ENCODE measurements around the gene RPS6KB2. TPM values are rescaled to one million over a fixed set of nuclear protein-coding genes. Genes with fewer than 3 reads are reported as not detected.

Gene RPS6KB2
- total RNA-seq, 1 experiment from 2014 or later: 54.1 TPM

DNA sequence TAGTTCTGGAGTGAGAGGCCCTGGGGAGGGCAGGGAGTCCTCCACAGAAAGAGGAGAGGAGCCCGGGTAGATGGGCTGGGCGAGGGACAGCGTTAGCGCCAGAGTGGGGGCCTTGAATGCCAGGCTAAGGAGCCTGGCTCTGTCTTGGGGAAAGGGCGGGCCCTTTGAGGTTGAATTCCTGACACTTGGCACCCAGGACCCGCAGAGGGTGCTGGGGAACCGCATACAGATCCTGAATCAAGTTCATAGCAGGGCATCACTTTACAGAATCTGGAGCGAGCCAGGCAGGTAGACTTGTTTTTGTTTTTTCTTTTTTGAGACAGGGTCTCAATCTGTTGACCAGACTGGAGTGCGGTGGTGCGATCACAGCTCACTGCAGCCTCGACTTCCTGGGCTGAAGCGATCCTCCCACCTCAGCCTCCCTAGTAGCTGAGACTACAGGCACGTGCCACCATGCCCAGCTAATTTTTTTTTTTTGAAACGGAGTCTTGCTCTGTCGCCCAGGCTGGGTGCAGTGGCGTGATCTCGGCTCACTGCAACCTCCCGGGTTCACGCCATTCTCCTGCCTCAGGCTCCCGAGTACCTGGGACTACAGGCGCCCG, 6.8 kb upstream of the RPS6KB2 start:
- no peak overlapping the region for H2AFZ ChIP-seq (ENCODE audit: low read depth, low read length, poor library complexity, severe bottlenecking)
- no peaks in the 10 kb centered on the region for H3K9me3 ChIP-seq (ENCODE audit: control insufficient read depth in 1 of 2, insufficient read depth in 1 of 2, low read depth in 1 of 2, low read length in 2 of 2)
- H3K27me3 ChIP-seq (ENCODE audit: insufficient read depth, low read length): no peaks in the 10 kb centered on the region
- ChIA-PET RAD21 (ENCODE audit: low non-redundant PET in 1 of 2, low total read pairs in 2 of 2, uncharacterized antibody in 2 of 2, unreplicated experiment in 2 of 2) (no interaction called here), CTCF (interaction anchor here (1.0 to 1.7 kb wide), 3 partner anchors 20 to 84 kb away, joined by 3 to 6 read pairs (median 3); partner anchors contain the start of genes PITPNM1 and PPP1CA), POLR2A (interaction anchor here (1.4 kb wide), 1 partner anchor 20 kb away, joined by 4 read pairs; the partner anchor contains the start of gene PPP1CA)
- H3K4me1 ChIP-seq (ENCODE audit: control insufficient read depth in 1 of 2, insufficient read depth in 2 of 2, low read length in 2 of 2): peaks cover 11 to 33% of the 10 kb centered on the region in 2 experiments; a peak in 3 of 4 replicates
- no peaks in the 10 kb centered on the region for H3K36me3 ChIP-seq (ENCODE audit: control insufficient read depth in 1 of 2, insufficient read depth in 2 of 2, low read length in 2 of 2)
- TF ChIP-seq TCF7L2 (IDR thresholded peaks at IDR 0.05; ENCODE audit: borderline replicate concordance, extremely low read depth, insufficient read depth, insufficient read length) (peak; percentile 61), SP1 (IDR thresholded peaks at IDR 0.05; ENCODE audit: low read depth) (no peak)
- DNase-seq (ENCODE audit: low read depth, low spot score) (no peak), ATAC-seq (peak; percentile 63)
- H3K9ac ChIP-seq (ENCODE audit: low read length): peak overlapping the region; percentile 38
- intact Hi-C loops (cut with micrococcal nuclease): no loop called here
- H4K20me1 ChIP-seq (ENCODE audit: insufficient read depth): no peaks in the 10 kb centered on the region
- peak overlapping the region; percentile 24; the same call in 1 of the 2 replicates for H3K27ac ChIP-seq (ENCODE audit: low read depth, low read length)
- H3K9me2 ChIP-seq (ENCODE audit: insufficient read depth): no peaks in the 10 kb centered on the region
- H3K79me2 ChIP-seq (ENCODE audit: insufficient read depth, low read length): no peaks in the 10 kb centered on the region
- peak overlapping the region; percentile 38 to 63 for H3K4me3 ChIP-seq (replicated peaks in 1 of 2; ENCODE audit: low read depth in 1 of 2, low read length in 2 of 2)
- H3K4me2 ChIP-seq (ENCODE audit: low read length): peak overlapping the region; percentile 72
- TSS peak; percentile 85 for BruUV-seq (replicated peaks)

DNA sequence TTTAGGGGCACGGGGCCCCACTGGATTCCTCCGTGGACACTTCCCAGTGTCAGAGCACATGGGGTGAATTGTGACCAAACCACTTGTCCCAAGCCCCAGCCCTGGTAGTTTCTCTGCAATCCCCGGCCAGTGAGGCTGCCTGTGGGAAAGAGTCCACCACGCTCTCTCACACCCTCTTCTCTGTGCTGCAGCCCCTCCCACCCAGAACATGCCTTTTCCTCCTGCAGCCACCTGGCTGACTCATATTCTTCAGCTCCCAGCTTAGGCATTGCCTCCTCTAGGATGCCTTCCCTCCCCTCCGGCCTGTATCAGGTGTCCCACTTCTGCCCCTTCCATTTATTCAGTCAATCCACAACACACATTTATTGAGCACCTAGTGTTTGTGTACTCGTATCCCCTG, 5.4 kb upstream of the RPS6KB2 start:
- no TSS peak for BruUV-seq (replicated peaks)
- ATAC-seq (no peak), DNase-seq (ENCODE audit: low read depth, low spot score) (no peak)
- no peak overlapping the region for H3K9ac ChIP-seq (ENCODE audit: low read length)
- POLR2A ChIA-PET: interaction anchor here (1.2 kb wide), 1 partner anchor 21 kb away, joined by 3 read pairs; the partner anchor contains the start of gene PPP1CA
- intact Hi-C loops (cut with micrococcal nuclease): no loop called here
- no peak overlapping the region for H2AFZ ChIP-seq (ENCODE audit: low read depth, low read length, poor library complexity, severe bottlenecking)
- RAD21 ChIA-PET (ENCODE audit: low non-redundant PET in 1 of 2, low total read pairs in 2 of 2, uncharacterized antibody in 2 of 2, unreplicated experiment in 2 of 2): interaction anchor here in 1 of 2 experiments (0.6 kb wide), 1 partner anchor 223 kb away, joined by 4 read pairs; no protein-coding TSS in a partner anchor
- 0 out of 2 replicates have a peak overlapping the region, but pooled peaks have one; percentile 19 for H3K27ac ChIP-seq (ENCODE audit: low read depth, low read length)
- H3K4me2 ChIP-seq (ENCODE audit: low read length): peak overlapping the region; percentile 44
- no peaks in the 10 kb centered on the region for H4K20me1 ChIP-seq (ENCODE audit: insufficient read depth)
- H3K79me2 ChIP-seq (ENCODE audit: insufficient read depth, low read length): no peaks in the 10 kb centered on the region
- H3K27me3 ChIP-seq (ENCODE audit: insufficient read depth, low read length): no peaks in the 10 kb centered on the region
- CTCF ChIA-PET: no interaction called here
- no peaks in the 10 kb centered on the region for H3K36me3 ChIP-seq (ENCODE audit: control insufficient read depth in 1 of 2, insufficient read depth in 2 of 2, low read length in 2 of 2)
- peaks cover 11 to 27% of the 10 kb centered on the region in 2 experiments; a peak in 3 of 4 replicates for H3K4me1 ChIP-seq (ENCODE audit: control insufficient read depth in 1 of 2, insufficient read depth in 2 of 2, low read length in 2 of 2)
- TF ChIP-seq CBX3 (IDR thresholded peaks at IDR 0.05; ENCODE audit: low read depth) (no peak), SRF (IDR thresholded peaks at IDR 0.05; ENCODE audit: low read depth) (no peak), POLR2AphosphoS5 (IDR thresholded peaks at IDR 0.05; ENCODE audit: low read depth, low read length) (no peak), SIN3A (IDR thresholded peaks at IDR 0.05; ENCODE audit: low read depth) (no peak)
- TF ChIP-seq, protein P1, sequence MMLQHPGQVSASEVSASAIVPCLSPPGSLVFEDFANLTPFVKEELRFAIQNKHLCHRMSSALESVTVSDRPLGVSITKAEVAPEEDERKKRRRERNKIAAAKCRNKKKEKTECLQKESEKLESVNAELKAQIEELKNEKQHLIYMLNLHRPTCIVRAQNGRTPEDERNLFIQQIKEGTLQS (IDR thresholded peaks at IDR 0.05): no peak
- H3K4me3 ChIP-seq (replicated peaks in 1 of 2; ENCODE audit: low read depth in 1 of 2, low read length in 2 of 2): no peak overlapping the region
- no peaks in the 10 kb centered on the region for H3K9me3 ChIP-seq (ENCODE audit: control insufficient read depth in 1 of 2, insufficient read depth in 1 of 2, low read depth in 1 of 2, low read length in 2 of 2)
- no peaks in the 10 kb centered on the region for H3K9me2 ChIP-seq (ENCODE audit: insufficient read depth)
